GM12873 (cell line): ENCODE measurements around the gene ING3.

Experiments used
- TF ChIP-seq, protein P1 (sequence below): IDR thresholded peaks from 2 replicates; pipeline ENCODE4 v1.5.1; 2012; ENCODE audit warnings: low read depth, mild to moderate bottlenecking, moderate library complexity, low read length, control low read depth; ENCODE audit not compliant: insufficient read depth; ENCODE audit errors: missing control alignments

ING3 gene

DNA sequence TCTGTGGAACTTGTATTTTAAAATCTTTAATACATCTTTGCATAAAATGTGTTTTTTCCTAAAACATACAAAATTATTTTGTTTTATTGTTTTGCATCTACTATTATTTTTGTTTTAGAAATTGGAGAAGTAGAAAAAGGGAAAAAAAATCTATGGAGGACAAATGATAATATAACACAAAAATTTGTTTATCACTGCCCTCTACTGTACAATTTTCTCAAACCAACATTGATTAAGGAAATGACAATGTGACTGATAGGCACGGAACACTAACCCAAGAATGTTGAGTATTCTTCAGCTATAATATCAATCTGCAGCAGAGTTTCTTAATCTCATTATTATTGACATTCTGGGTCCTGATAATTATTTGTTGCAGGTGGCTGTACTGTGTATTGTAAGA is 9.5 kb upstream of the ING3 start:
- TF ChIP-seq, protein P1, sequence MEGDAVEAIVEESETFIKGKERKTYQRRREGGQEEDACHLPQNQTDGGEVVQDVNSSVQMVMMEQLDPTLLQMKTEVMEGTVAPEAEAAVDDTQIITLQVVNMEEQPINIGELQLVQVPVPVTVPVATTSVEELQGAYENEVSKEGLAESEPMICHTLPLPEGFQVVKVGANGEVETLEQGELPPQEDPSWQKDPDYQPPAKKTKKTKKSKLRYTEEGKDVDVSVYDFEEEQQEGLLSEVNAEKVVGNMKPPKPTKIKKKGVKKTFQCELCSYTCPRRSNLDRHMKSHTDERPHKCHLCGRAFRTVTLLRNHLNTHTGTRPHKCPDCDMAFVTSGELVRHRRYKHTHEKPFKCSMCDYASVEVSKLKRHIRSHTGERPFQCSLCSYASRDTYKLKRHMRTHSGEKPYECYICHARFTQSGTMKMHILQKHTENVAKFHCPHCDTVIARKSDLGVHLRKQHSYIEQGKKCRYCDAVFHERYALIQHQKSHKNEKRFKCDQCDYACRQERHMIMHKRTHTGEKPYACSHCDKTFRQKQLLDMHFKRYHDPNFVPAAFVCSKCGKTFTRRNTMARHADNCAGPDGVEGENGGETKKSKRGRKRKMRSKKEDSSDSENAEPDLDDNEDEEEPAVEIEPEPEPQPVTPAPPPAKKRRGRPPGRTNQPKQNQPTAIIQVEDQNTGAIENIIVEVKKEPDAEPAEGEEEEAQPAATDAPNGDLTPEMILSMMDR, result no peak

- TF ChIP-seq, protein P1, result no peak
Observed at GRCh38 chr7:120941856-120942255, 8.7 kb upstream of the ING3 start.

DNA sequence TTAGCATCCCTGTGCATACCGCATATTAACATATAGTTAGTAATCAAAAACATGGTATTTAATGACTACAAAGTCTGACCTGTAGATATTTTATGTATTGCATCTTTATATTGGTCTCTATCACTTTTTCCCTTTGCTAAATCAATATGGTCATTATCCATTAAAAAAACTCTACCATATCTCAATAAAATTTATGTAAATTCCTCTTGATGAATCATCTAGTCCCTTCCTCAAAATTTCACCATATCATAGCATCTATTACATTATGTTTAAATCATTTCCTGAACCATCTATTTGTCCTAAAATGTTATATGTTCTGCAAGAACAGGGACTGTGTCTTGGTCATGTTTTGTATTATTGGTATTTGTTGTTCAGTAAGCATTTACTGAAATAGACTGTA is 7.7 kb upstream of the ING3 start:
- TF ChIP-seq, protein P1, result no peak

GRCh38 chr7:120944826-120945562 is 5.6 kb upstream of the ING3 start:
- TF ChIP-seq, protein P1, result no peak

- TF ChIP-seq, protein P1, result no peak
Observed at GRCh38 chr7:120947980-120948379, 2.6 kb upstream of the ING3 start.

DNA sequence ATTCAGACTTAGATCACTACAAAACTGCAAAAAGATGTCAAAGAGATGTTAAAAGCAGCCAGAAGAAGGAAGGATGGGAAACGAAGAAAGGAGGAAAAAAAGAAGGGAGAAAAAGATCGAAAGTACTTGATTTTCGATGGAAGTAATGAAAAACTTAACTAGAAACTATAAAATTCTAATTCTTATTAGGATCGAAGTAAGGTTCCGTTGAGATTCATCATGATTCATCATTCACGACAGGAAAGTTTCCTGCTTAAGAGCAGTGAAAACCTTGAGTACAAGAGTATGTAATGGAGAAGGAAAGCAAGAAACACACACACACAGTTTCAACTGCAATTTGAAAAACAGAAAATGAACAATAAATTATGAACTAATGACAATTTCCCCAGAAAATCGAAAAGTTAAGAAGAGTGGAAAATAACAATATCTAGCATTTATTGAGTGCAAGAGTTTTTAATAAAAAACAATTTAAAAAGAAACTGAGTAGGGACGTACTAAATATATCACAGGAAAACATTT is 1.1 kb upstream of the ING3 start:
- TF ChIP-seq, protein P1, result no peak

GRCh38 chr7:120949998-120950538 is 509 bp upstream of the ING3 start:
- TF ChIP-seq, protein P1, result no peak
